T-cell (primary cell): Measurements from ENCODE around the gene RAD9A. TPM values are rescaled to one million over a fixed set of nuclear protein-coding genes. Genes with fewer than 3 reads are reported as not detected.
A peak's percentile ranks its signal among the peaks of the same experiment; 100 is the strongest.

ENCODE experiments used
- ATAC-seq, 4 experiments: fragments of 200-7000 bp in 3 of 4; fragments of 150-1000 bp in 1 of 4; cut with Tn5 transposase; replicated peaks in 1 of 4; 1 replicate in 3 of 4; 2 replicates in 1 of 4; pipeline ENCODE4 v1.10.0; 2021; ENCODE audit warnings: moderate library complexity in 3 of 4, mild to moderate bottlenecking in 2 of 4, moderate number of reproducible peaks in 1 of 4
- CTCF ChIA-PET, 2 donors: fragments of 300-600 bp; sonication (Branson Sonifier 250); formaldehyde crosslinking; loops; one replicate each; lab custom pipeline; 2022; ENCODE audit warnings: antibody characterized with exemption in 2 of 2; lab: Charles Lee
- POLR2A ChIA-PET, 2 donors: fragments of 300-600 bp; sonication (Branson Sonifier 250); formaldehyde crosslinking; loops; one replicate each; lab custom pipeline; 2022; ENCODE audit warnings: antibody characterized with exemption in 2 of 2; lab: Charles Lee
- DNase-seq, 35 experiments: peaks; one replicate each; pipeline versions ENCODE4 v3.0.0 to v3.0.0-alpha.2; 2013 to 2023
- H3K27ac ChIP-seq: one replicate; pipeline ENCODE4 v1.5.1; 2013; ENCODE audit warnings: low read length
- H3K27me3 ChIP-seq, 2 experiments: replicated peaks in 1 of 2; 1 replicate in 1 of 2; 2 replicates in 1 of 2; pipeline versions ENCODE4 v1.6.1 to v1.7.0; 2013; ENCODE audit warnings: low read length in 1 of 2, mixed read lengths in 1 of 2; ENCODE audit not compliant: control insufficient read depth in 2 of 2, insufficient read depth in 2 of 2; ENCODE audit errors: extremely low read depth in 1 of 2
- H3K36me3 ChIP-seq, 2 donors: 1 replicate in 1 of 2; 2 replicates in 1 of 2; pipeline versions ENCODE4 v1.6.1 to v1.7.0; 2013; ENCODE audit warnings: low read length in 1 of 2; ENCODE audit not compliant: control insufficient read depth in 2 of 2, insufficient read depth in 1 of 2; ENCODE audit errors: extremely low read depth in 1 of 2
- H3K4me1 ChIP-seq, 2 experiments: 1 replicate in 1 of 2; 2 replicates in 1 of 2; pipeline versions ENCODE4 v1.6.1 to v1.7.0; 2013; ENCODE audit warnings: low read length in 2 of 2, mixed read lengths in 1 of 2; ENCODE audit not compliant: insufficient read depth in 2 of 2, control insufficient read depth in 1 of 2; ENCODE audit errors: extremely low read depth in 1 of 2
- H3K4me3 ChIP-seq, 2 donors: 1 replicate in 1 of 2; 2 replicates in 1 of 2; pipeline versions ENCODE4 v1.5.1 to v1.7.0; 2013; ENCODE audit warnings: mild to moderate bottlenecking in 2 of 2, low read length in 1 of 2, moderate library complexity in 1 of 2; ENCODE audit not compliant: control insufficient read depth in 1 of 2; ENCODE audit errors: extremely low read depth in 1 of 2
- H3K9me3 ChIP-seq: 2 replicates; pipeline ENCODE4 v1.7.0; 2013
- H3K27ac Mint-ChIP-seq, 2 donors: one replicate each; pipeline ENCODE4 v1.8.0; 2020 to 2021; ENCODE audit warnings: mild to moderate bottlenecking in 2 of 2, mixed read lengths in 2 of 2
- H3K27me3 Mint-ChIP-seq, 2 donors: one replicate each; pipeline ENCODE4 v1.8.0; 2021 to 2022; ENCODE audit warnings: mixed read lengths in 2 of 2
- H3K36me3 Mint-ChIP-seq: one replicate; pipeline ENCODE4 v1.8.0; 2021; ENCODE audit warnings: mixed read lengths
- H3K4me1 Mint-ChIP-seq, 3 donors: one replicate each; pipeline ENCODE4 v1.8.0; 2020 to 2022; ENCODE audit warnings: mixed read lengths in 3 of 3, mild to moderate bottlenecking in 1 of 3
- H3K4me3 Mint-ChIP-seq, 3 donors: one replicate each; pipeline ENCODE4 v1.8.0; 2020 to 2022; ENCODE audit warnings: mild to moderate bottlenecking in 3 of 3, mixed read lengths in 3 of 3, moderate library complexity in 3 of 3
- H3K9me3 Mint-ChIP-seq, 3 donors: one replicate each; pipeline ENCODE4 v1.8.0; 2020 to 2022; ENCODE audit warnings: mixed read lengths in 3 of 3
- WGBS: methylation state at CpG from one replicate; pipeline ENCODE4 v1.1.5; 2013; ENCODE audit warnings: missing lambda C conversion rate; ENCODE audit not compliant: insufficient coverage; 5-methylcytosine and 5-hydroxymethylcytosine counted together
- total RNA-seq, 35 experiments: library from RNA in 6 of 35; stranded (reverse) in 6 of 35; fragments of 120-200 nt in 1 of 35; gene quantifications; one replicate each; pipeline versions ENCODE4 v1.2.1 to v1.2.4 and lab custom pipeline; 2013 to 2026

Gene RAD9A
- total RNA-seq, 5 donors from 2014 or later (not counting 1 experiment from before 2014, with no cell fraction given) = 34.9 to 63.8 (median 56.2) TPM

DNA sequence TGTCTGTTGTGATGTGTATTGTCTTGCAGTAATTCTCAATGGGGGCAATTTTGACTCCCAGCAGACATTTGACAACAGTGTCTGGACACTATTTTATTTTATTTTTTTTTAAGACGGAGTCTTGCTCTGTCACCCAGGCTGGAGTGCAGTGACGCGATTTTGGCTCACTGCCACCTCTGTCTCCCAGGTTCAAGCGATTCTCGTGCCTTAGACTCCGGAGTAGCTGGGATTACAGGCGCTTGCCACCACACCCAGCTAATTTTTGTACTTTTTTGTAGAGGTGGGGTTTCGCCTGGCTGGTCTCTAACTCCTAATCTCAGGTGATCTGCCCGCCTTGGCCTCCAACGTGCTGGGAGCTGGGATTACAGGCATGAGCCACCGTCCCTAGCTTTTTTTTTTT is 37.9 kb downstream of the RAD9A start:
- peaks cover 20 to 73% of the 10 kb centered on the region in 2 experiments for H3K4me1 ChIP-seq
- H3K9me3 Mint-ChIP-seq = no peaks in the 10 kb centered on the region
- no peak overlapping the region for H3K4me3 ChIP-seq
- ATAC-seq (no peak), DNase-seq (no peak)
- H3K4me3 Mint-ChIP-seq = peak overlapping the region; percentile 56 to 98 (median 97)
- 95% methylated on average over 3 of the region's 11 CpGs for WGBS
- H3K27me3 Mint-ChIP-seq = no peaks in the 10 kb centered on the region
- no peaks in the 10 kb centered on the region for H3K9me3 ChIP-seq
- H3K27ac Mint-ChIP-seq = peak overlapping the region in 1 of 2 donors; percentile 98
- peaks cover 9% of the 10 kb centered on the region for H3K36me3 Mint-ChIP-seq
- CTCF ChIA-PET = interaction anchor here (0.6 to 2.7 kb wide), 4 partner anchors 9 to 1456 kb away, joined by 3 to 8 read pairs (median 5); partner anchors contain the start of gene PPP1CA (in 1 of the 2)
- no peaks in the 10 kb centered on the region for H3K27me3 ChIP-seq
- H3K36me3 ChIP-seq = peaks cover 20 to 40% of the 10 kb centered on the region in 2 donors
- H3K27ac ChIP-seq = no peak overlapping the region
- POLR2A ChIA-PET = interaction anchor here in 1 of 2 donors (0.6 kb wide), 2 partner anchors 14 to 196 kb away, joined by 3 to 4 read pairs; no protein-coding TSS in a partner anchor
- peaks cover 49 to 69% (median 59%) of the 10 kb centered on the region in 3 donors for H3K4me1 Mint-ChIP-seq

DNA sequence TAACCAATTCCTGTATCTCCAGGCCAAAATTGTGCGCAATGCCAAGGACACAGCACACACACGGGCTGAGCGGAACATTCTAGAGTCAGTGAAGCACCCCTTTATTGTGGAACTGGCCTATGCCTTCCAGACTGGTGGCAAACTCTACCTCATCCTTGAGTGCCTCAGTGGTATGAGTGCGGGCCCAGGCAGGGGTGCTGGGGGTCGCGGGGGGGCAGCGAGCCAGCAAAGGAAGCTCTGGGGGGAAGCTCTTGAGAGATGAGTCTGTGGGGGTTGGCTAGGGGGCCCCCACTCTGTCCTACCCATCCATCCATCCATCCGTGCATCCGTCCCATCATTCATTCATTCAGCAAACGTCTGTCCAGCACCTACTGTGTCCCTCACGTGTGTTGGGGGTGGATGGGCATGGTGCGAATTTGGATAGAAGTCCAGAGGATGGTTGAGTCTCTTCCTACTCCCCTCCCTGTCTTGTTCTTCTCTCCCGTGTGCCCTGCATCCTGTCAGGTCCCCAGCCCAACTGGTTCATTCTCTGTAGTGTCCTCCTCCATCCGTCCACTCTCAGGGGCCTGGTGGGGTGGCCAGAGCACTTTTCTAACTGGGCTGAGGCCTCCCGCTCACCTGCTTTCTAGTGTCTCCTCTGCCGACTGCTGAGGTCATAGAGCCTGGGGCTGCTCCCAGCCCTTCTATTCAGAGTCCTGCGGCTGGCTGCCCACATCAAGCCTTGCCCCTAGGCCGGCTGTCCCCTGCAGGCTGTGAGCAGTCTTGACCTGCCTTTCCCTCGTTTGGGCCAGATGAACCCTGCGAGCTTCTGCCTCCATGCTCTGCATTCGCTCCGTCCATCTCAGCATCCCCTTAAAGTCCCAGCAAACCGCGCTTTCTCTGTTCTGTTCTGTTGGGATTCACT is 39.8 kb downstream of the RAD9A start:
- peak overlapping the region in 2 of 3 donors; percentile 21 to 53 for H3K4me3 Mint-ChIP-seq

DNA sequence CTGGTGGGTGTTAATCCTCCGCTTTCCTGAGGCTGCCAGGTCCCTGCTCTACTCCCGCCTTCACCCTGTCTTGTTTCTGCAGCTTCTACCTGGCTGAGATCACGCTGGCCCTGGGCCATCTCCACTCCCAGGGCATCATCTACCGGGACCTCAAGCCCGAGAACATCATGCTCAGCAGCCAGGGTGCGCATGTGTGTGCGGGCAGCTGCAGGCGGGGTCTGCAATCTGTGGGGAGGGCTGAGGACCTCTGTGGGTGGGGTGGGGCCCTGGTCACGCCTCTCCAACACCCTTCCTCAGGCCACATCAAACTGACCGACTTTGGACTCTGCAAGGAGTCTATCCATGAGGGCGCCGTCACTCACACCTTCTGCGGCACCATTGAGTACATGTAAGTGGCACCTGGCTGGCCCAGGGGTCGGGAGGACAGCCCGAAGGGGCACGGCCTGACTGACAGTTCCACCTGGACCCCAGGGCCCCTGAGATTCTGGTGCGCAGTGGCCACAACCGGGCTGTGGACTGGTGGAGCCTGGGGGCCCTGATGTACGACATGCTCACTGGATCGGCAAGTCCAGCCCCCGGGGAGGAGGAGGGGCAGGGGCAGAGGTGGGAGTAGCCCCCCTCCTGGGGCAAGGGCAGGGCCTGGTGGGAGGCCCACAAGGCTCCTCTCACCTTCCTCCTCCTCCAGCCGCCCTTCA is 41.0 kb downstream of the RAD9A start:
- Mint-ChIP-seq H3K27me3 (no peaks in the 10 kb centered on the region), H3K4me3 (peak overlapping the region in 2 of 3 donors; percentile 34 to 99), H3K36me3 (peaks cover 12% of the 10 kb centered on the region), H3K27ac (peak overlapping the region; percentile 85 to 89), H3K4me1 (peaks cover 55 to 74% (median 58%) of the 10 kb centered on the region in 3 donors), H3K9me3 (no peaks in the 10 kb centered on the region)
- H3K27ac ChIP-seq = peak overlapping the region; percentile 52
- 89% methylated on average over 9 of the region's 22 CpGs for WGBS
- ChIA-PET CTCF (interaction anchor here (0.6 to 1.1 kb wide), 3 partner anchors 10 to 359 kb away, joined by 3 to 5 read pairs (median 3); partner anchors contain the start of gene CORO1B (in 1 of the 2)), POLR2A (no interaction called here)
- DNase-seq = no peak
- H3K4me3 ChIP-seq = no peak overlapping the region
- ATAC-seq = no peak
- peaks cover 27 to 83% of the 10 kb centered on the region in 2 experiments for H3K4me1 ChIP-seq
- peaks cover 20 to 57% of the 10 kb centered on the region in 2 donors for H3K36me3 ChIP-seq
- H3K27me3 ChIP-seq = no peaks in the 10 kb centered on the region
- no peaks in the 10 kb centered on the region for H3K9me3 ChIP-seq

More for the DNA sequence above, 39.8 kb downstream of the RAD9A start:
- Mint-ChIP-seq H3K27me3 (no peaks in the 10 kb centered on the region), H3K4me1 (peaks cover 56 to 78% (median 64%) of the 10 kb centered on the region in 3 donors), H3K27ac (peak overlapping the region; percentile 81 to 83), H3K36me3 (peaks cover 12% of the 10 kb centered on the region), H3K9me3 (no peaks in the 10 kb centered on the region)
- Histone ChIP-seq H3K4me3 (no peak overlapping the region), H3K27me3 (no peaks in the 10 kb centered on the region), H3K36me3 (peaks cover 20 to 56% of the 10 kb centered on the region in 2 donors), H3K9me3 (no peaks in the 10 kb centered on the region), H3K4me1 (peaks cover 28 to 89% of the 10 kb centered on the region in 2 experiments), H3K27ac (no peak overlapping the region)
- WGBS = 92% methylated on average over 14 of the region's 24 CpGs
- DNase-seq = no peak
- no peak for ATAC-seq
- ChIA-PET CTCF (interaction anchor here in 1 of 2 donors (0.6 to 1.5 kb wide), 3 partner anchors 12 to 34 kb away, joined by 3 read pairs; partner anchors contain the start of genes CORO1B and PPP1CA), POLR2A (interaction anchor here in 1 of 2 donors (0.7 kb wide), 1 partner anchor 200 kb away, joined by 9 read pairs; no protein-coding TSS in a partner anchor)

DNA sequence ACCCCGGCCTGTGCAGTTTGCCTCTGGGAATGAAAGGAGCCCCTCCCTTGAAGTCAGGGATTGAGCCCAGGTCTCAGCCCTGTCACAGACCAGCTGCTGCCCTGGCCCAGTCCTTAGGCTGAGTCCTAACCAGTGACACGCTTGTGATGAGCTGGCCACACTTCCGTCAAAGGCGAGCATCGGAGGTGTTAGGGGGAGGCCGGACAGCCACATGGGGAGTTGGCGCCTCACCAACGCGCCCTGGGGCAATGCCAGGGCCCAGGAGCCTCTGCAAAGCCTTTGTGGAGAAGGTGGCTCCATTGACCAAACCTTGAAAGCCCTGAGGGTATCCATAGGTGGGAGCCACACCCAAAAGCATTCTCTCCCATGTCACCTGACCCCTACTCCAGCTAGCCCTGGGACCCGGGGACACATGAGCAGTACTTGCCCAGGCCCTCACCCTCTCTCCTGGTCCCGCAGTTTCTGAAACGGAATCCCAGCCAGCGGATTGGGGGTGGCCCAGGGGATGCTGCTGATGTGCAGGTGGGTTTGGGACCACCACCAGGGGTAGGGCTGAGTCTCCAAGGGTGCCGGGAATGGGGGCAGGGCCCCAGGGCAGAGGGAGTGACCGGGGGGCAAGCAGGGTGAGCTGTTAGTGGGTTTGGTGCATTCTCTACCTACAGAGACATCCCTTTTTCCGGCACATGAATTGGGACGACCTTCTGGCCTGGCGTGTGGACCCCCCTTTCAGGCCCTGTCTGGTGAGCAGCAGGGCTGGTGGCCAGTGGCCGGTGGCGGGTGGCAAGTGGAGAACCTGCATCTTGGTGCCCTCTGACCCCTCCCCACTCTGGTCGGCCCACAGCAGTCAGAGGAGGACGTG is 42.0 kb downstream of the RAD9A start:
- WGBS = 50% methylated on average over 11 of the region's 22 CpGs
- ATAC-seq (no peak), DNase-seq (peak in 3 of 35 experiments; percentile 13 to 45 (median 20))
- H3K27me3 Mint-ChIP-seq = no peaks in the 10 kb centered on the region
- Histone ChIP-seq H3K4me1 (peaks cover 26 to 87% of the 10 kb centered on the region in 2 experiments), H3K36me3 (peaks cover 20 to 57% of the 10 kb centered on the region in 2 donors), H3K27me3 (no peaks in the 10 kb centered on the region), H3K4me3 (peak overlapping the region; percentile 29 to 77), H3K9me3 (no peaks in the 10 kb centered on the region), H3K27ac (peak overlapping the region; percentile 52)
- POLR2A ChIA-PET = no interaction called here
- peaks cover 53 to 71% (median 57%) of the 10 kb centered on the region in 3 donors for H3K4me1 Mint-ChIP-seq
- CTCF ChIA-PET = interaction anchor here (0.6 to 1.1 kb wide), 2 partner anchors 17 to 360 kb away, joined by 3 to 5 read pairs; no protein-coding TSS in a partner anchor
- peak overlapping the region; percentile 47 to 99 (median 66) for H3K4me3 Mint-ChIP-seq
- H3K9me3 Mint-ChIP-seq = no peaks in the 10 kb centered on the region
- peaks cover 12% of the 10 kb centered on the region for H3K36me3 Mint-ChIP-seq
- peak overlapping the region; percentile 85 to 89 for H3K27ac Mint-ChIP-seq

DNA sequence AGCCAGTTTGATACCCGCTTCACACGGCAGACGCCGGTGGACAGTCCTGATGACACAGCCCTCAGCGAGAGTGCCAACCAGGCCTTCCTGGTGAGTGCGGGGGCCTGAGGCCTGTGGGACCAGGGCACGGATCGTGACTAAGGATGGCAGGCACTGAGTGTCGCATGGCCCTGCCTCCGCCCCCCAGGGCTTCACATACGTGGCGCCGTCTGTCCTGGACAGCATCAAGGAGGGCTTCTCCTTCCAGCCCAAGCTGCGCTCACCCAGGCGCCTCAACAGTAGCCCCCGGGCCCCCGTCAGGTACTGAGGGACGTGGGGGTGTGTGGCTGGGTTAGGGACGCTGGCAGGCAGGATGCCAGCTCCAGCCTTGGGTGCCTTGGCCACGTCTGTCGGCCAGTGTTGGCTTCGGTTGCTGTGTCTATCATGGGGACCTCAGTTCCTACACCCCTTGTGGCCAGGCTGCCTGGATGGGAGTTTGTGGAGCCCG is 42.7 kb downstream of the RAD9A start:
- Mint-ChIP-seq H3K36me3 (peaks cover 12% of the 10 kb centered on the region), H3K4me3 (peak overlapping the region; percentile 47 to 99 (median 66)), H3K27ac (peak overlapping the region; percentile 85 to 89), H3K4me1 (peaks cover 57 to 71% (median 59%) of the 10 kb centered on the region in 3 donors), H3K27me3 (no peaks in the 10 kb centered on the region), H3K9me3 (no peaks in the 10 kb centered on the region)
- Histone ChIP-seq H3K4me1 (peaks cover 28 to 87% of the 10 kb centered on the region in 2 experiments), H3K4me3 (peak overlapping the region; percentile 49 to 77), H3K27ac (peak overlapping the region; percentile 52), H3K9me3 (no peaks in the 10 kb centered on the region), H3K27me3 (no peaks in the 10 kb centered on the region), H3K36me3 (peaks cover 20 to 57% of the 10 kb centered on the region in 2 donors)
- DNase-seq (peak in 5 of 35 experiments; percentile 18 to 45 (median 28)), ATAC-seq (no peak)
- 34% methylated on average over 15 of the region's 23 CpGs for WGBS
- ChIA-PET POLR2A (no interaction called here), CTCF (no interaction called here)
